GM12873 (cell line): ENCODE results near the gene WDR35.

Experiments
- TF ChIP-seq, protein P1 (sequence below): IDR thresholded peaks from 2 replicates; pipeline ENCODE4 v1.5.1; 2012; ENCODE audit warnings: low read depth, mild to moderate bottlenecking, moderate library complexity, low read length, control low read depth; ENCODE audit not compliant: insufficient read depth; ENCODE audit errors: missing control alignments

WDR35 gene

DNA sequence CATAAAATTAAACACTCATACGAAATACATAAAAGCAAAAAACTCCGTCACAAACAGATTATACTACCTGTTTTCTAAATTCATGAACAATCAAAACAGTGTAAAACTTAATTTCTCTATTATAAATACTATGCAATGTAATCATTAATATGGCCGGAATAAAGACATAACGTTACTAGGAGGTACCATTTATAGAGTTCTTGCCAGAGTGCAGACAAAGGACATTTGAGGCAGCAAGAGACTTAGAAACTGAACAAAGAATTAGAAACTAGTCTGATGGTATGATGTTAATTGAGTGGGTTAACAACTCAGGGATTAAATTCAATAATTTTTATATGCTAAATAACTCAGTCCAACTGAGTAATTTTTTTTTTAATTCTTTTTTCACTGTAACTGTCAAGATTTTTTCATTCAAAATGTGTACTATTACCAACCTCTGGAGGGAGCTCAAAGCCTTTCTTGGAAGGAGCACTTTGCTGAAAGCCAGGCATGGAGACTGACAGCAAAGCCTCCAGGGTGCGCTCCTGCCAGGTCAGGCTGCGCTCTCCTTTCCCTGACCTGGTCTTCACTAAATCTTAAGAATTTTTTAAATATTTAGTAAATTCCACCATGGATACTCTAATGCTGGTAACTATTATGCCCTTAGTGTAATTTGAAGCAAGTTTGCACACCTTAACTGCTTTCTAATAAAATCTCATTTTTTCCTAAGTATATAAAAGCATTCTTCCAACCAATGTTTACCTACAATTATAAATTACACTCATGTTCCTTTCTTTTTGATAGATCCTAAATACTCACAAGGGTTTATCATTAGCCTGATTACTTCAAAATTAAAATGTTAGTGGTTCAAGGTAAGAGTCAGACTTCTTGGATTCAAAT, 34.1 kb downstream of the WDR35 start:
- TF ChIP-seq, protein P1, sequence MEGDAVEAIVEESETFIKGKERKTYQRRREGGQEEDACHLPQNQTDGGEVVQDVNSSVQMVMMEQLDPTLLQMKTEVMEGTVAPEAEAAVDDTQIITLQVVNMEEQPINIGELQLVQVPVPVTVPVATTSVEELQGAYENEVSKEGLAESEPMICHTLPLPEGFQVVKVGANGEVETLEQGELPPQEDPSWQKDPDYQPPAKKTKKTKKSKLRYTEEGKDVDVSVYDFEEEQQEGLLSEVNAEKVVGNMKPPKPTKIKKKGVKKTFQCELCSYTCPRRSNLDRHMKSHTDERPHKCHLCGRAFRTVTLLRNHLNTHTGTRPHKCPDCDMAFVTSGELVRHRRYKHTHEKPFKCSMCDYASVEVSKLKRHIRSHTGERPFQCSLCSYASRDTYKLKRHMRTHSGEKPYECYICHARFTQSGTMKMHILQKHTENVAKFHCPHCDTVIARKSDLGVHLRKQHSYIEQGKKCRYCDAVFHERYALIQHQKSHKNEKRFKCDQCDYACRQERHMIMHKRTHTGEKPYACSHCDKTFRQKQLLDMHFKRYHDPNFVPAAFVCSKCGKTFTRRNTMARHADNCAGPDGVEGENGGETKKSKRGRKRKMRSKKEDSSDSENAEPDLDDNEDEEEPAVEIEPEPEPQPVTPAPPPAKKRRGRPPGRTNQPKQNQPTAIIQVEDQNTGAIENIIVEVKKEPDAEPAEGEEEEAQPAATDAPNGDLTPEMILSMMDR, result peak; percentile 73

DNA sequence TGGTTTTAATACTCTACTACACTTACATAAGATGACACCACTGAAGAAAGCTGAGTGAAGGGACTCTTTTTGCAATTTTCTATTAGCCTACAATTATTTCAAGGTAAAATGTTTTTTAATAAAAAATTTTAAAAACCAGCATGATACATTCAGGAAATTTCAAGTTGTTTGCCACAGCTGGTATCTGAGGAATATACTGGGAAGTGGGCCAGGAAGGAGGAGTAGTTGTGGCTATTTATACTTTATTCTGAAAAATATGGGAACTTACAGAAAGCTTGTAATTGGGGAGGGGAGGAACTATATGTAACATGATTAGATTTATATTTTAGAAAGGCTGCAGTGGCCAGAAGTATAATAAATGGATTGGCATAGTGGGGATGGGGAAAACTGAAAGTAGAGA, 40.8 kb downstream of the WDR35 start:
- TF ChIP-seq, protein P1, result no peak

DNA sequence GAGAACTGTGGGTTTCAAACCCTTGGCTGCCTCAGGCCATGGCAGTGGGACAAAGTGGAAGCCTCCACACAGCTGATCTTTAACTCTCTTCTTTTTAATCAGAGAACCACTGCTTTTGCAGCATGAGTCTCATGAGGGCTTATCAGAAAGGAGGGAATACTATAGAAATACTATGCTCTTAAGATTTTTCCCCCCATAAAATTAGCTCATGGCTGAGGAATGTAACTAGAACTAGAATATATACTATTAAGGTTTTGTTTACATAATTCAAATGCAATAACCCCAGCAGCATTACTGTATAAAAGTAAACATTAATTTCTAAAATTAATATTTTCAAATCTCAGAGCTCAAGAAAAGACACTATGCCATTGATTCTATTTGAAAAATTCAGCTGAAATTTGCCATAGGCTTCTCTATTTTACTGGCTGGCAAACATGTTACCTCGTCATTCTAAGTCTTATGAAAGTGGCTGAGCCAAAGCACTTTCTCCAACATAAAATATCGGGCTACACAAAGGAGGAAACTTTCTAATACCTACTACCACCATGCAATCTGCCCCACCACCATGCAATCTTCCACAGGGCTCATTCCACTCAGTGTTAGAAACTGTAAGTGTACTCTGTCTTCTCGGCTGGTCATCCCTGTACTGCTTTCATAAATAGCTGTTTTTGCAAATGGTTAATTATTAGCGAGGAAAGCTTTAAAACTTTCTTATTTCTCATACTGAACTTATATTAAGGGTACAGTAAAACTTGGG, 42.5 kb downstream of the WDR35 start:
- TF ChIP-seq, protein P1, result no peak

DNA sequence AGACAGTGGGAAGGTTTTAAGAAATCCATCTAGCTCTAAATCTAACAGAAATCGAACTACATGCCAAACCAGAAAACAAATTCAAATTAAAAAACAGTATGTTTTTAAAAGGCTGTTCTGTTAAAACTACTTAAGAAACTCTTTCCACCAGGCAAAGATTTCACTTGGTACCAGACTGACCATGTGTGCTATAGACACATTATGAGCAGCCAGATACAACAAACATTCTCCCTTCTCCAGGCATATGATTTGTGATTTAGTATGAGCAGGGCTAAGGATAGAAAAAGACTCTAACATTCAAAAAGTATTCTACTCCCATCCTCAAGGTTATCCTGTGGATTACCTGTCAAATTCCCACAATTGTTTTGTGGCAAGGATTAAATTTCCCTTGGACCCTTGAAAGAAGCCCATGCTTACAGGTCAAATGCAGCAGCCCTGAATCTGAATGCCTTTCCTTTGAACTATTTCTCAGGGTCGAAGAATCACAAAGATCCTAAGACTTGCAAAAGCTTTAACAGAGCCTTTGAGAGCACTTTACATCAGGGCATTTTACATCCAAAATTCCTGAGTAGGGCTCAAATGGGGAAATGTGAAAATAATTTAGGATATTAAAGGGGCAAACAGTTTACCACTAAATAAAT, 45.6 kb downstream of the WDR35 start:
- TF ChIP-seq, protein P1, result no peak

DNA sequence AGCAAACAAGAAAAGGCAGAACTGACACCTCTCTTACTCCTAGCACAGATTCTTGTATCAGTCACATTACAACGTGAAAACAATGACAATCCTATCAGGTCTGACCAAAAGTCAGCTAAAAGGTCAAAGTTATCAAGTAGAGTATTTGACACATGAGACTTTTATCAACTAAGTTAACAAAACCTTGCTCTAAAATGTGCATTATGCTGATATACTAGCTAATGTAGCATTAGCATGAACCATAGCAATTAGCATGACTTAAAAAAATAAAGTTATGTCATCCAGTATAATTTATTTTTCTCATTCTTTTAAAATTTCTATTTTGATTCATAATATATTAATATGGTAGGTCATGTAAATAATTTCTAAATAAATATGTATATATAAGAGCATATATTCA, 46.7 kb downstream of the WDR35 start:
- TF ChIP-seq, protein P1, result no peak

DNA sequence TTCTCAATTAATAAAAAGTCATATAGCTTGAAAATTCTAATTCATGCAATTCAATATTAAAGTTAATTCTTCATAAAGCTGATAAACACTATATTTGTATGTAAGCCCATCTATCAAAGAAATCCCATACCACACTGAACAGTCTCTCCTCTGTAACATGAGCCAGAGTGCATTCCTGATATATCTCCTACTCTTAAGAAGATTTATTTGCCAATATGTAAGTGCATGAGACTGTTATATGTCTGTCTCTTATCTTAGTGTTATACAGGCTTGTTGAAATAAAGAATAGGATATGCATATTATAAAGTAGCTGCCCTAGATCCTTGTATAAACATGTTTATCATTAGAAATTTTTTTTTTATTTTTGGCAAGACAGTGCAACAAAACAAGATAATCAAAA, 47.7 kb downstream of the WDR35 start:
- TF ChIP-seq, protein P1, result no peak

DNA sequence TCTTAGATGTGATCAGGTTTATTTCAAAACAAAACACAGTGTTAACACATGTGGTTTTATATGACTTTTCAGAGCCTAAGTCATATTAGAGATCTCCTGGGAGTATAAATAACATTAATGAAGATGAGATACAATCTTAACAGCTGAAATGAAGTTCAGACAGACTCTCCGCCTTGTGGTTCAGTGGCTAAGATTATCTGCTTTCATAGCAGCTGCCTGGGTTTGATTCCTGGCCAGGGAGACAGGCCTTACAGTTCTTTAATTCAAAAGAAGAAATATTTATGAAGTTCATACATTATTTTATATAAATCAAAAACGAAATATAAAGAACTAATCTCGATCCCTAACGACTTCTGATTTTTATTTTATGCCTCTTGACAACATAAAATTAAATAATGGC, 52.9 kb downstream of the WDR35 start:
- TF ChIP-seq, protein P1, result no peak
